ENCODE results near the gene FGFBP2. TPM values are rescaled to one million over a fixed set of nuclear protein-coding genes. Genes with fewer than 3 reads are reported as not detected.

The FGFBP2 gene
- total and polyA plus RNA-seq, 10 of the 15 experiments (the other 5 are each of a cell fraction or from before 2014, with no cell fraction given), result 0.23 TPM; not detected in 9

DNA sequence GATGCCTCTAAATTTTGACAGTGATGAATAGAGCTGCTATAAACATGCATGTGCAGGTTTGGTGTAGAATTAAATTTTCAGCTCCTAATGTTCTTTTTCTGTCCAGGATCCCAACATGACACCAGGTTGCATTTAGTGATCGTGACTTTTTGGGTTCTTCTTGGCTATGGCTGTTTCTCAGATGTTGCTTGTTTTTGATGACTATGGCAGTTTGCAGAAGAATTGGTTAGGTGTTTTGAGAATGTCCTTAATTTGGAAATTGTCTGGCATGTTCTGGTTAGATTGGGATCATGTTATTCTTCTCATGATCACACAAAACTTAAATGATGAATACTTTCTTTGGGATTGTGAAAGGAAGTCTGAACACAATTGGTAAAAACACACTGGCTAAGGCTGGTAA lies 20.7 kb downstream of the FGFBP2 start (continued):
- TF ChIP-seq RB1 (IDR thresholded peaks at IDR 0.05; ENCODE audit: borderline replicate concordance) (no peak), HDAC2 (IDR thresholded peaks at IDR 0.05) (no peak)
- TF ChIP-seq, protein P1, sequence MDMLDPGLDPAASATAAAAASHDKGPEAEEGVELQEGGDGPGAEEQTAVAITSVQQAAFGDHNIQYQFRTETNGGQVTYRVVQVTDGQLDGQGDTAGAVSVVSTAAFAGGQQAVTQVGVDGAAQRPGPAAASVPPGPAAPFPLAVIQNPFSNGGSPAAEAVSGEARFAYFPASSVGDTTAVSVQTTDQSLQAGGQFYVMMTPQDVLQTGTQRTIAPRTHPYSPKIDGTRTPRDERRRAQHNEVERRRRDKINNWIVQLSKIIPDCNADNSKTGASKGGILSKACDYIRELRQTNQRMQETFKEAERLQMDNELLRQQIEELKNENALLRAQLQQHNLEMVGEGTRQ (IDR thresholded peaks at IDR 0.05; ENCODE audit: borderline replicate concordance, low read depth, low read length), result no peak
- TF ChIP-seq, protein P2, sequence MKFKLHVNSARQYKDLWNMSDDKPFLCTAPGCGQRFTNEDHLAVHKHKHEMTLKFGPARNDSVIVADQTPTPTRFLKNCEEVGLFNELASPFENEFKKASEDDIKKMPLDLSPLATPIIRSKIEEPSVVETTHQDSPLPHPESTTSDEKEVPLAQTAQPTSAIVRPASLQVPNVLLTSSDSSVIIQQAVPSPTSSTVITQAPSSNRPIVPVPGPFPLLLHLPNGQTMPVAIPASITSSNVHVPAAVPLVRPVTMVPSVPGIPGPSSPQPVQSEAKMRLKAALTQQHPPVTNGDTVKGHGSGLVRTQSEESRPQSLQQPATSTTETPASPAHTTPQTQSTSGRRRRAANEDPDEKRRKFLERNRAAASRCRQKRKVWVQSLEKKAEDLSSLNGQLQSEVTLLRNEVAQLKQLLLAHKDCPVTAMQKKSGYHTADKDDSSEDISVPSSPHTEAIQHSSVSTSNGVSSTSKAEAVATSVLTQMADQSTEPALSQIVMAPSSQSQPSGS (IDR thresholded peaks at IDR 0.05; ENCODE audit: low read length), result no peak

GRCh38 chr4:15938640-15939039 lies 24.3 kb downstream of the FGFBP2 start, which contains the start of gene FGFBP1:
TSS of gene FGFBP1 (minus strand) at chr4:15938740. CDS start at chr4:15936632, 2,108 bp downstream.
- in situ Hi-C loops (cut with MboI), result no loop called here
- RAD21 ChIA-PET (ENCODE audit: unreplicated experiment), result interaction anchor here (1.4 to 1.7 kb wide), 2 partner anchors 56 to 133 kb away, joined by 4 to 7 read pairs; no protein-coding TSS in a partner anchor
- H3K9me3 ChIP-seq (replicated peaks; ENCODE audit: control insufficient read depth, insufficient read depth, low read length), result no peaks in the 10 kb centered on the region
- ATAC-seq (no peak), DNase-seq (ENCODE audit: low read depth, low spot score) (no peak), FAIRE-seq (no peak)
- SMC1A ChIA-PET (ENCODE audit: uncharacterized antibody, unreplicated experiment), result no interaction called here
- no peaks in the 10 kb centered on the region for H3K4me1 ChIP-seq (ENCODE audit: control insufficient read depth, insufficient read depth, low read length)
- BruUV-seq (replicated peaks), result no TSS peak
- no peaks in the 10 kb centered on the region for H3K36me3 ChIP-seq (ENCODE audit: control insufficient read depth in 2 of 2, insufficient read depth in 2 of 2, low read length in 1 of 2)
- whole genome bisulfite sequencing (ENCODE audit: insufficient coverage, insufficient replicate concordance, low lambda C conversion rate, missing lambda C conversion rate), result 10% methylated on average over 4 of the region's 4 CpGs
- no peak within 1 kb of the TSS for H3K27ac ChIP-seq (ENCODE audit: control insufficient read depth, insufficient read depth)
- H3K9ac ChIP-seq (ENCODE audit: control insufficient read depth, insufficient read depth, low read length), result no peak within 1 kb of the TSS
- POLR2A ChIA-PET, result interaction anchor here (1.2 kb wide), 1 partner anchor 63 kb away, joined by 3 read pairs; no protein-coding TSS in a partner anchor
- no peaks in the 10 kb centered on the region for H4K20me1 ChIP-seq (ENCODE audit: control insufficient read depth, insufficient read depth)
- H3K79me2 ChIP-seq (ENCODE audit: control insufficient read depth, insufficient read depth, low read length), result no peaks in the 10 kb centered on the region
- H3K4me3 ChIP-seq, result no peak within 1 kb of the TSS
- no peaks in the 10 kb centered on the region; a peak in 1 of 4 replicates for H3K27me3 ChIP-seq (replicated peaks in 1 of 2; ENCODE audit: control insufficient read depth in 2 of 2, insufficient read depth in 2 of 2, low read length in 1 of 2)
- intact Hi-C loops (cut with micrococcal nuclease; ENCODE audit: unreplicated experiment), result no loop called here
- H2AFZ ChIP-seq (ENCODE audit: control insufficient read depth, low read depth, low read length), result no peak within 1 kb of the TSS
- CTCF ChIA-PET, result interaction anchor here (0.6 to 1.5 kb wide), 2 partner anchors 56 to 257 kb away, joined by 3 to 5 read pairs; no protein-coding TSS in a partner anchor
- H3K4me2 ChIP-seq (ENCODE audit: control insufficient read depth, insufficient read depth), result no peak within 1 kb of the TSS
- no peak for TF ChIP-seq CREM (IDR thresholded peaks at IDR 0.05; ENCODE audit: low read depth)
- TF ChIP-seq MXI1 (IDR thresholded peaks at IDR 0.05; ENCODE audit: low read depth, low read length), result no peak
- TF ChIP-seq SUZ12 (IDR thresholded peaks at IDR 0.05; ENCODE audit: unreplicated experiment), result no peak
- no peak for TF ChIP-seq RCOR1 (conservative IDR thresholded peaks at IDR 0.05; ENCODE audit: low read depth, low read length)
- TF ChIP-seq, protein P3, sequence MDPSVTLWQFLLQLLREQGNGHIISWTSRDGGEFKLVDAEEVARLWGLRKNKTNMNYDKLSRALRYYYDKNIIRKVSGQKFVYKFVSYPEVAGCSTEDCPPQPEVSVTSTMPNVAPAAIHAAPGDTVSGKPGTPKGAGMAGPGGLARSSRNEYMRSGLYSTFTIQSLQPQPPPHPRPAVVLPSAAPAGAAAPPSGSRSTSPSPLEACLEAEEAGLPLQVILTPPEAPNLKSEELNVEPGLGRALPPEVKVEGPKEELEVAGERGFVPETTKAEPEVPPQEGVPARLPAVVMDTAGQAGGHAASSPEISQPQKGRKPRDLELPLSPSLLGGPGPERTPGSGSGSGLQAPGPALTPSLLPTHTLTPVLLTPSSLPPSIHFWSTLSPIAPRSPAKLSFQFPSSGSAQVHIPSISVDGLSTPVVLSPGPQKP (IDR thresholded peaks at IDR 0.05; ENCODE audit: low read depth, low read length), result no peak
- TF ChIP-seq GATAD2B (conservative IDR thresholded peaks at IDR 0.05; ENCODE audit: low read depth), result no peak
- TF ChIP-seq IKZF2 (IDR thresholded peaks at IDR 0.05), result no peak
- no peak for TF ChIP-seq ZZZ3 (IDR thresholded peaks at IDR 0.05; ENCODE audit: control insufficient read depth, insufficient read length, low read depth)
- TF ChIP-seq POLR2AphosphoS5 (IDR thresholded peaks at IDR 0.05; ENCODE audit: low read length), result no peak
- TF ChIP-seq, protein P4, sequence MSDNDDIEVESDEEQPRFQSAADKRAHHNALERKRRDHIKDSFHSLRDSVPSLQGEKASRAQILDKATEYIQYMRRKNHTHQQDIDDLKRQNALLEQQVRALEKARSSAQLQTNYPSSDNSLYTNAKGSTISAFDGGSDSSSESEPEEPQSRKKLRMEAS (IDR thresholded peaks at IDR 0.05; ENCODE audit: low read depth, low read length), result no peak
- TF ChIP-seq, protein P5, sequence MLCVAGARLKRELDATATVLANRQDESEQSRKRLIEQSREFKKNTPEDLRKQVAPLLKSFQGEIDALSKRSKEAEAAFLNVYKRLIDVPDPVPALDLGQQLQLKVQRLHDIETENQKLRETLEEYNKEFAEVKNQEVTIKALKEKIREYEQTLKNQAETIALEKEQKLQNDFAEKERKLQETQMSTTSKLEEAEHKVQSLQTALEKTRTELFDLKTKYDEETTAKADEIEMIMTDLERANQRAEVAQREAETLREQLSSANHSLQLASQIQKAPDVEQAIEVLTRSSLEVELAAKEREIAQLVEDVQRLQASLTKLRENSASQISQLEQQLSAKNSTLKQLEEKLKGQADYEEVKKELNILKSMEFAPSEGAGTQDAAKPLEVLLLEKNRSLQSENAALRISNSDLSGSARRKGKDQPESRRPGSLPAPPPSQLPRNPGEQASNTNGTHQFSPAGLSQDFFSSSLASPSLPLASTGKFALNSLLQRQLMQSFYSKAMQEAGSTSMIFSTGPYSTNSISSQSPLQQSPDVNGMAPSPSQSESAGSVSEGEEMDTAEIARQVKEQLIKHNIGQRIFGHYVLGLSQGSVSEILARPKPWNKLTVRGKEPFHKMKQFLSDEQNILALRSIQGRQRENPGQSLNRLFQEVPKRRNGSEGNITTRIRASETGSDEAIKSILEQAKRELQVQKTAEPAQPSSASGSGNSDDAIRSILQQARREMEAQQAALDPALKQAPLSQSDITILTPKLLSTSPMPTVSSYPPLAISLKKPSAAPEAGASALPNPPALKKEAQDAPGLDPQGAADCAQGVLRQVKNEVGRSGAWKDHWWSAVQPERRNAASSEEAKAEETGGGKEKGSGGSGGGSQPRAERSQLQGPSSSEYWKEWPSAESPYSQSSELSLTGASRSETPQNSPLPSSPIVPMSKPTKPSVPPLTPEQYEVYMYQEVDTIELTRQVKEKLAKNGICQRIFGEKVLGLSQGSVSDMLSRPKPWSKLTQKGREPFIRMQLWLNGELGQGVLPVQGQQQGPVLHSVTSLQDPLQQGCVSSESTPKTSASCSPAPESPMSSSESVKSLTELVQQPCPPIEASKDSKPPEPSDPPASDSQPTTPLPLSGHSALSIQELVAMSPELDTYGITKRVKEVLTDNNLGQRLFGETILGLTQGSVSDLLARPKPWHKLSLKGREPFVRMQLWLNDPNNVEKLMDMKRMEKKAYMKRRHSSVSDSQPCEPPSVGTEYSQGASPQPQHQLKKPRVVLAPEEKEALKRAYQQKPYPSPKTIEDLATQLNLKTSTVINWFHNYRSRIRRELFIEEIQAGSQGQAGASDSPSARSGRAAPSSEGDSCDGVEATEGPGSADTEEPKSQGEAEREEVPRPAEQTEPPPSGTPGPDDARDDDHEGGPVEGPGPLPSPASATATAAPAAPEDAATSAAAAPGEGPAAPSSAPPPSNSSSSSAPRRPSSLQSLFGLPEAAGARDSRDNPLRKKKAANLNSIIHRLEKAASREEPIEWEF (IDR thresholded peaks at IDR 0.05; ENCODE audit: insufficient replicate concordance, low read depth, low read length), result no peak

Measured in GM12878 (cell line).